ENCODE measurements around the gene ABLIM3. TPM values are rescaled to one million over a fixed set of nuclear protein-coding genes. Genes with fewer than 3 reads are reported as not detected.

Gene ABLIM3
- total and polyA plus RNA-seq, 9 of the 15 experiments (the other 6 are each of a cell fraction or from before 2014, with no cell fraction given) = 0.03 to 0.38 (median 0.11) TPM

DNA sequence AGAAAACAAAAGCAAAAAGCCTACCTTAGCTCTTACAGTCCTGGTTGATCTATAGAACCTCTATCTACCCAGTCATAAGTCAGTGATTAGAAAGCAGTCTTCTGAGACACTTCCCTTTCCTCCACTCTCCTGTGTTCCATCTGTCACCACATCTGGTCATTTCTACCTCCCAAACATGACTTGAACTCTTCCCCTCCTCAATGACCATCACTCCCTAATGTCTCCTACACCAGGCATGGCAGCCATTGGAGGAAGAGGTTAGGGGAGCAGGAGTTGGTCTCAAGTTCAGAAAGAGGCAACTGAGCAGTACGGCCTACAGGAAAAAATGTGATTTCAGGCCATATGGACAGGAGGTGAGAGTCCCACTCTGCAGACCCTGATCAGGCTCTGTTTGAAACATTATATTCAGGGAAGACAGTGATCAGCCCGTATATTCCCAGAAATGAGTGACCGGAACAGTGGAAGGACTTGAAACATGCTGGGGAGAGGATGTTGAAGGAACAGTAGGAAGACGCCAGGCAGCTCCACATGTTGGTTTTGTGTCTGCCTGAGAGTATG is 12.0 kb downstream of the ABLIM3 start (continued):
- no peak for TF ChIP-seq PATZ1 (CRISPR knock-in tag; IDR thresholded peaks at IDR 0.05; ENCODE audit: borderline replicate concordance)
- no peak for TF ChIP-seq NEUROD1 (IDR thresholded peaks at IDR 0.05; ENCODE audit: borderline replicate concordance, low read depth, low read length, partially characterized antibody)
- TF ChIP-seq MBD1 (CRISPR knock-in tag; IDR thresholded peaks at IDR 0.05) = no peak
- TF ChIP-seq HSF4 (CRISPR knock-in tag; IDR thresholded peaks at IDR 0.05; ENCODE audit: borderline replicate concordance) = peak; percentile 65; the same call in 1 of the 2 replicates
- no peak; the same call in 1 of the 2 replicates for TF ChIP-seq ZNF584 (CRISPR knock-in tag; IDR thresholded peaks at IDR 0.05; ENCODE audit: low read depth)
- TF ChIP-seq RAD21 (CRISPR knock-in tag; conservative IDR thresholded peaks at IDR 0.05 in 1 of 2, IDR thresholded peaks at IDR 0.05 in 1 of 2) = no peak
- no peak for TF ChIP-seq KAT8 (IDR thresholded peaks at IDR 0.05; ENCODE audit: low read depth)
- TF ChIP-seq PYGO2 (tag; IDR thresholded peaks at IDR 0.05) = peak; percentile 53; the same call in 1 of the 2 replicates
- TF ChIP-seq EGR1 (conservative IDR thresholded peaks at IDR 0.05) = no peak
- 0 out of 2 replicates have a peak, but pooled peaks have one; percentile 5 for TF ChIP-seq ZBTB9 (CRISPR knock-in tag; IDR thresholded peaks at IDR 0.05)
- TF ChIP-seq CCNT2 (IDR thresholded peaks at IDR 0.05; ENCODE audit: borderline replicate concordance, extremely low read depth, insufficient read length, low read depth, low read length) = no peak
- TF ChIP-seq PTTG1 (tag; IDR thresholded peaks at IDR 0.05; ENCODE audit: low read depth) = peak; percentile 52; the same call in 1 of the 2 replicates
- no peak for TF ChIP-seq ZNF395 (CRISPR knock-in tag; IDR thresholded peaks at IDR 0.05)
- peak; percentile 53; the same call in 1 of the 2 replicates for TF ChIP-seq PTRF (tag; IDR thresholded peaks at IDR 0.05)
- no peak for TF ChIP-seq SREBF2 (CRISPR knock-in tag; IDR thresholded peaks at IDR 0.05)
- 0 out of 2 replicates have a peak, but pooled peaks have one; percentile 16 for TF ChIP-seq RHOXF2B (CRISPR knock-in tag; conservative IDR thresholded peaks at IDR 0.05)
- TF ChIP-seq MEIS2 (IDR thresholded peaks at IDR 0.05; ENCODE audit: partially characterized antibody) = peak; percentile 52
- no peak for TF ChIP-seq PHB (CRISPR knock-in tag; IDR thresholded peaks at IDR 0.05)
- peak; percentile 48; the same call in 1 of the 2 replicates for TF ChIP-seq GABPA (tag; conservative IDR thresholded peaks at IDR 0.05; ENCODE audit: low read depth)
- no peak for TF ChIP-seq GATA2 (CRISPR knock-in tag; IDR thresholded peaks at IDR 0.05)
- no peak for TF ChIP-seq PCBP2 (IDR thresholded peaks at IDR 0.05; ENCODE audit: low read depth, low read length, poor library complexity, severe bottlenecking)

Data from K562 (cell line).